B cell (primary cell): ENCODE results near the gene CYP2U1.

Experiments used
- EZH2 ChIP-seq: IDR thresholded peaks from 2 replicates; pipeline ENCODE4 v1.6.1; 2012; ENCODE audit warnings: borderline replicate concordance, low read depth, mild to moderate bottlenecking, moderate library complexity, low read length; ENCODE audit not compliant: insufficient read depth, poor library complexity, severe bottlenecking
- TF ChIP-seq, protein P1 (sequence below): fragments of 200-600 bp; IDR thresholded peaks from one replicate; pipeline ENCODE4 v1.8.0; 2022; ENCODE audit warnings: antibody characterized with exemption, mild to moderate bottlenecking

DNA sequence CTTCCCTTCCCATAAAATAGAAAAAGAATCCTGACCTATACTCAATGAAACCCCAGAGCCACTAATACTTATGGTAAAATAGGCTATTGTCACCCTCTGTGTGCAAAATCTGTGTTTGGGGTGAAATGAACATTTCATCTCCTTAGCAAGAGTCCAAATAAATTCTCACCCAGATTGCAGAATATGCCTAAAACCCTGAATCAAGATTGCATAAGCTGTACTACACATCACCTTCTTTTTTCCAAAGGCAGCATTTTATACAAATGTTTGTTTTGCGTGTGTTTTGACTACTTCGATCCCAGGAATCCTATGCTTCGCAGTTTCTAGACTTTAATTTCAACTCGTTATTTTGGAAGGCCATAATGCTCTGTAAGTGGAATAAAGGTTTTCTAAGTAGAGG, 46.1 kb downstream of the CYP2U1 start:
- TF ChIP-seq, protein P1, sequence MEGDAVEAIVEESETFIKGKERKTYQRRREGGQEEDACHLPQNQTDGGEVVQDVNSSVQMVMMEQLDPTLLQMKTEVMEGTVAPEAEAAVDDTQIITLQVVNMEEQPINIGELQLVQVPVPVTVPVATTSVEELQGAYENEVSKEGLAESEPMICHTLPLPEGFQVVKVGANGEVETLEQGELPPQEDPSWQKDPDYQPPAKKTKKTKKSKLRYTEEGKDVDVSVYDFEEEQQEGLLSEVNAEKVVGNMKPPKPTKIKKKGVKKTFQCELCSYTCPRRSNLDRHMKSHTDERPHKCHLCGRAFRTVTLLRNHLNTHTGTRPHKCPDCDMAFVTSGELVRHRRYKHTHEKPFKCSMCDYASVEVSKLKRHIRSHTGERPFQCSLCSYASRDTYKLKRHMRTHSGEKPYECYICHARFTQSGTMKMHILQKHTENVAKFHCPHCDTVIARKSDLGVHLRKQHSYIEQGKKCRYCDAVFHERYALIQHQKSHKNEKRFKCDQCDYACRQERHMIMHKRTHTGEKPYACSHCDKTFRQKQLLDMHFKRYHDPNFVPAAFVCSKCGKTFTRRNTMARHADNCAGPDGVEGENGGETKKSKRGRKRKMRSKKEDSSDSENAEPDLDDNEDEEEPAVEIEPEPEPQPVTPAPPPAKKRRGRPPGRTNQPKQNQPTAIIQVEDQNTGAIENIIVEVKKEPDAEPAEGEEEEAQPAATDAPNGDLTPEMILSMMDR = no peak
- no peak for TF ChIP-seq EZH2
